Measurements from ENCODE around the gene CCDC12.

The CCDC12 gene

GRCh38 chr3:47010910-47011309 lies 34.4 kb upstream of the CCDC12 start:
- H3K27ac ChIP-seq: no peak overlapping the region

GRCh38 chr3:47010111-47010712 lies 33.7 kb upstream of the CCDC12 start:
- no peak for TF ChIP-seq CTCF (conservative IDR thresholded peaks at IDR 0.05)
- H3K27ac ChIP-seq: no peak overlapping the region

More at GRCh38 chr3:47010910-47011309, 34.4 kb upstream of the CCDC12 start:
- no peak for TF ChIP-seq CTCF (conservative IDR thresholded peaks at IDR 0.05)

GRCh38 chr3:47009225-47010110 lies 32.9 kb upstream of the CCDC12 start:
- no peak overlapping the region for H3K27ac ChIP-seq
- no peak for TF ChIP-seq CTCF (conservative IDR thresholded peaks at IDR 0.05)

DNA sequence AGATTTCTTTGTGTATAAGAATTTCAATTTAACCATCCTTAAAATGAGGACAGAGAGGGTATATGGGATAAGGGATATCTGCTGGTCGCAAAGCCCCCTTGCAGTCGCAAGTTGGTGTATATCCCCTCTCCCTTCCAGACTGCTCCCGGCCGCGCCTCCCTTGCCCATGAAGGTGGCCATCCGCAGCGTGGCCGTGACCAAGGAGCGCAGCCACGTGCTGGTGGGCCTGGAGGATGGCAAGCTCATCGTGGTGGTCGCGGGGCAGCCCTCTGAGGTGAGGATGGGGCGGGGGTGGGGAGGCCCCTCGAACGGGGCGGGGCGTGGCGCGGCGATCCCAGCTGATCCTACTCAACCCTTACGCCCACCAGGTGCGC lies 32.3 kb upstream of the CCDC12 start:
- TF ChIP-seq CTCF (conservative IDR thresholded peaks at IDR 0.05): no peak
- H3K27ac ChIP-seq: no peak overlapping the region

- no peak for TF ChIP-seq CTCF (conservative IDR thresholded peaks at IDR 0.05)
- H3K27ac ChIP-seq: no peak overlapping the region
Observed at GRCh38 chr3:47008234-47008796, 31.8 kb upstream of the CCDC12 start.

DNA sequence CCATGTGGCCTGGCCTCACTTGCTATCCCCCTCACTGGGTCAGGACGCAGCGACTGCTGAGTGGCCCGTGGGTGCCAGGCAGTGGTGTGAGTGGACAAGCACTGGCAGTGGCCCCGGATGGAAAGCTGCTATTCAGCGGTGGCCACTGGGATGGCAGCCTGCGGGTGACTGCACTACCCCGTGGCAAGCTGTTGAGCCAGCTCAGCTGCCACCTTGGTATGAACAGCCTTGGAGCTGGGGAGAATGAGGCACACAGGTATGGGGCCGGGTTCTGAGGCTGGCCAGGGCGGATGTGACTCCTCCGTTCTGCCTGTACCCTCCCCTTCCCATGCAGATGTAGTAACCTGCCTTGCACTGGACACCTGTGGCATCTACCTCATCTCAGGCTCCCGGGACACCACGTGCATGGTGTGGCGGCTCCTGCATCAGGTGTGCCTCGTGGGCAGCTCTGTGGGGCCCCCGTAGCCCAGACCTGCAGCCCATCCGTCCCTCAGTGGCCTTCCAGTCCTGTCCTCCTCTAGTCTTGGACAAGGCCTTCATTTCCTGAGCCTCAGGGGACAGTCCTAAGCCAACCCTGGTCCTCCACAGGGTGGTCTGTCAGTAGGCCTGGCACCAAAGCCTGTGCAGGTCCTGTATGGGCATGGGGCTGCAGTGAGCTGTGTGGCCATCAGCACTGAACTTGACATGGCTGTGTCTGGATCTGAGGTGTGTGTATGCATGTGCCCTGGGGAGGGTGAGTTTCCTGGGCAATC lies 31.1 kb upstream of the CCDC12 start:
- no peak for TF ChIP-seq CTCF (conservative IDR thresholded peaks at IDR 0.05)

DNA sequence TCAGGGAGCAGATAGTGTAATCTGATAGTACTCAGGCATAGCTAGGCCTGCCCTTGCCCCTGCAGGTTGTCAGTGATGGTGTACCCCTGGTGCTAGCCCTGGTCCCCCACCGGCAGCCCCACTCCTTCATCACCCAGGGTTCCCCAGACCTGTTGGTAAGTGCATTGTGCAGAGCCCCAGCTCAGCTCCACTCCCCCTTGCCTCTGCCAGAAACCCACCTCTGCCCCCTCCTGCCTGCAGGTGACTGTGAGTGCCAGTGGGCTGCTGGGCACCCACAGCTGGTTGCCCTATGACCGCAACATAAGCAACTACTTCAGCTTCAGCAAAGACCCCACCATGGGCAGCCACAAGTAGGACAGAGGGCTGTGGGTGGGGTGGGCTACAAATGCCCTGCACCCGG lies 30.5 kb upstream of the CCDC12 start:
- no peak overlapping the region; the same call in 1 of the 2 replicates for H3K27ac ChIP-seq
- no peak for TF ChIP-seq CTCF (conservative IDR thresholded peaks at IDR 0.05)

More for the DNA sequence above, 31.1 kb upstream of the CCDC12 start:
- H3K27ac ChIP-seq: no peak overlapping the region
